GM18511 (cell line): ENCODE measurements around the gene ISM1.

Experiments
- ATAC-seq: cut with Tn5 transposase; IDR thresholded peaks from one replicate; pipeline ENCODE4 v1.9.1; 2021; ENCODE audit warnings: mild to moderate bottlenecking, moderate library complexity; ENCODE audit not compliant: unreplicated experiment

Gene ISM1

DNA sequence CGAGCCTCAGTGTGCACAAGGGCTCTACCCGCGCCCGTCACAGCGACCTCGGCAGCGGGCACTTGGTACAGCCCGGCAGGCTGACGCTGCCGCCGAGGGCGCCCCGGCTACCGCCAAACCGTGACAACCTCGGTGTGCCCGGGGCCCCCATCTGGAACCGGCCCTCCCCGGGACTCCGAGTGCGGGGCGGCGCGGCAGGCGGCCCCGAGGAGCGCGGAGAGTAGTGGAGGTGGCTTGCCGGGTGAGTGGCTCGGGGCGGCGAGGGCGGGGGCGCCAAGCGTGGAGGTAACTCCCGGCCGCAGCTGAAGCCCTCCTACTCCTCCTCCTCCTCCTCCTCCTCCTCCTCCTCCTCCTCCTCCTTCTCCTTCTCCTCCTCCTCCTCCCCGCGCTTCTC, at the start of gene ISM1:
TSS of gene ISM1 (plus strand) at position 371 of the 394 bp plus-strand sequence. CDS start 503 bp downstream, outside the sequence.
- peak; percentile 32 for ATAC-seq

DNA sequence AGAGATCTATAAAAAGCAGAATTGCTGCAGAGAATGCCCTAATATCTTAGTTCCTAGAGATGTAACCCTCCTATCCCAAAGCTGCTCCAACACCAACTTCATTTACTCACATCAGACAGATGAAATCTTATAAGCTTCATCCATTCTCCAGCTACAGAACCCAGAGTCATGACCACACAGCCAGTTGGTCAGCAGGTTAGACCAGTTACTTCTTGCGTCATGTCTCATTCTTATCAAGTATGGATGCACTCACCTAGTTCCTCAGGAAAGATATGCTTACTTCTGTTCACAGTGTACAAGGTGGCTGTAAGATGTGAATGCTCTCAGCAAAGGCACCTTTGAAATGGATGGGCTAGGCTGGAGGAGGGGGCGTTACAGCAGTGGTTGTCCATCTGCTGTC, 47.9 kb upstream of the ISM1 start:
- no peak for ATAC-seq

DNA sequence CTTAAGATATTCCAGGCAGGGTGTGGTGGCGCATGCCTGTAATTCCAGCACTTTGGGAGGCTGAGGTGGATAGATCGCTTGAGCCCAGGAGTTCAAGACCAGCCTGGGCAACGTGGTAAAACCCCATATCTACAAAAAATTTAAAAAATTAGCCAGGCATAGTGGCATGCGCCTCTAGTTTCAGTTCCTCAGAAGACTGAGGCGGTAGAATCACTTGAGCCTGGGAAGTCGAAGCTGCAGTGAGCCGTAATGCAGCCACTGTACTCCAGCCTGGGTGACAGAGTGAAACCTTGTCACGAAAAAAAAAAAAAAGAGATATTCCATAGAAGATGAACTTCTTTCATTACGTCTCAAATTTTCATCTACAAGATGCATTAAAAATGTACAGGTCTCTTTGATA, 46.7 kb upstream of the ISM1 start:
- peak; percentile 66 for ATAC-seq

DNA sequence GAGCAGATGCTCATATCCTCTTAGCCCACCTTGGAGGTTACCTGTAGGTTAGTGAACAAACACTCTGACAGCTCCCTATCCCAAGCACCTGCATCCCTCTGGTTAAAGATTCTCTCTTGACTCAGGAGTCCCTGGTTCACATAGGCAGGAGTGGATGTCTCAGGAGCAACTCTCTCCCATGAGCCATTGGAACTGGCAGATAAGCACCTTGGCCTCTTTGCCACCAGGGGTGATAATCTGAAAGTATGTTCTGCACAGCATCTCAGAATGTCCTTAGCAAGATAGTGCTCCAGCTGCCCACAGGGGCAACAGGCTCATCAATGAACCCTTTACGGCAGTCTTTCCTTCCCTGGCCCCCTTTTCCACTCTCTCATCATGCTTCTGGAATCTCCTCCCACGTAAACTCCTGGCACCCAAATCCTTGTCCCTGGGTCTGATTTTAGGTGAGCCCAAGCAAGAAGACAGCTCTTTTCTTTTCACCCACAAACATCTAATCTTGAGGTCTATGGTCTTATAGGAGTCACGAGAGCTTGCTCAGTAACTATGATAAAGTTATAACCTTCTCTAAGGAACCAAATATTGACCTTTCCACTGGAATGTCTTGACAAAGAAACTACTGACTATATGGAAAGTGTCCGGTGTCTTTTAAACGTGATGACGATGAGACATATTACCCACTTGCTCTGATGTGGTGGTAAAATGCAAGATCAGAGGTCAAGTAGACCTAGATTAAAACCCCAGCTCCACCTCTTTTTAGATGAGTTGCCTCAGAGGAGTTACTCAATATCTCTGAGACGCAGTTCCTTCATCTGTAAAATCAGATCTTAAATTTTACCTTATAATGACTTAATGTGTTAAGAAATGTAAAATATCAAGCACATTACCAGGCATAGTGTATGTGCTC, 39.8 kb upstream of the ISM1 start:
- no peak for ATAC-seq

DNA sequence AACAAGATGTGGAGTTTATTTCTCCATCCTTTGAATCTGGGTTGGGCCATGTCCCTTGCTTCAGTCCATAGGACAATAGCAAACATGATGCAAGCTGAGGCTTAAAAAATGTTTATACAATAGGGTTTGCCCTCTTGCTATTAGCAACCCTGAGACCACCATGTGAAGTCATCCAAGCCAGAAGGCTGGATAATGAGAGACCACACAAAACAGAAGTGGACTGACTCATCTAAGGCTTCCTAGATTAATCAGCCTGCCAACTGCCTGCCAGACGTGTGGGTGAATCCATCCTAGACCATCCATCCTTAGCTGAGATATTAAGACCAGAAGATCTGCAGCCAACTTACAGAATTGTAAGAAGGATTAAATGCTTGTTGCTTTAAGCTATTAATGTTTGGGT, 38.1 kb upstream of the ISM1 start:
- no peak for ATAC-seq

DNA sequence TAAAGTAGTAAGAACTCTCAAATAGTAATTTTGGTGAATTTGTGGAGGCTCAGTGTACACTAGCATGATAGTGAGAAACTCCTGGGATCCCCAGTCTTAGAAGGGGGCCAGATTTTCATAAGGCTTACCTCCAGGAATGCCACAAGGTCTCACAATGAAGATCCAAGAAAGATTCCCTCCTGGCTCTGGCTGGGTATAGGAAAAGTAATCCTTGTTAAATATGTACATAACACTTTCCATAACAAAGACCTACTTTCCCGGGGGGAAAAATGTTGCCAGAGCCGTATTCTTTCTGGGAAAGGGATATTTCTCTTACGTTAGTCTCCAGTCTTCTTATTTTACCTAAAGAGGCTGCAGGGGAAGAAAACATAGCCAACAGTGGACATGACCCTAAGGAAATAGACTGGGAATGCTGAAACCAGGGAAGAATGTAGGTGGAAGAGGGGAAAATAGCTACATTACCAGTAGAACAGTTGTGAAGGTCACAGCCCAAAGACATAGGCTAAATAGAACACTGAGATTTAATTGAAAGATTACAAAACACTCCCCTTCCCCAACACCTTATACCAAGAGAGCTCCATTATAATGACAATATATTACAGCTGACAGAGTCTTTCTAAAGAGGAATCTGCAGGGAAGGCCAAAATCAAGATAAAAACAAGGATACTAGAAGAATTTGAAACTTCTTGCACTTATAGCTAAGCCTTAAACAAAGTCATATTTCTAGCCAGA, 34.9 kb upstream of the ISM1 start:
- ATAC-seq, result no peak

DNA sequence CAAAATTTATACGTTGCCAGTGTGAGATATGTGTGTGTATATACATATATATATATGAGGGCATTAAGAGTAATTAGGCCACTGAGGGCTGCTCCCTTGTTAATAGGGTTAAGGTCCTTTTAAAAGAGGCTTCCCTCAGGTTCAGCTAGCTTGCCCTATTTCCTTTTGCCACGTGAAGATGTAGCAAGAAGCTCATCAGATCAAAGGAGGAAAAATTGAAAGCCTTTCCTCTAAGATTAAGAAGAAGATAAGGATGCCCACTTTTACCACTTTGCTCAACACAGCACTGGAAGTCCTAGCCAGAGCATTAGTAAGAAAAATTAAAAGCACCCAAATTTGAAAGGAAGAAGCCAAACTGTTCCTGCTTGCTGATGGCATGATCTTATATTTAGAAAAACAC, 33.2 kb upstream of the ISM1 start:
- no peak for ATAC-seq

DNA sequence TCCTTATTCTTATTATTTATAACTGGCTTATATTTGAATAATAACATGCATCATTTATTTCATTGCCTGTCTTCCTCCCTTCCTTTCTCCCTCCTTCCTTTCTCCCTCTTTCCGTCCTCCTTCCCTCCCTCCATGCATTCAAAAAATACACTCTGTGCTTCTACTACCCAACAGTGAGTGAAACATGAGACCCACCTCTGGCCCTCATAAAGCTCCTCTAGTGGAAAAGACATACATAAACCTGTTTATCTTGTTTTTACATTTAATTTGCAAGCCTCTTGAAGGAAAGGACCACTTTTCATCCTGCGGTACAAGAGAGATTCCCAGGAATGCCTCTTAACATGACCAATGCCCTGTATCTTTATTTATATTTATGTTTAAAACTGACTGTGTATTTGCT, 21.8 kb upstream of the ISM1 start:
- ATAC-seq, result no peak

DNA sequence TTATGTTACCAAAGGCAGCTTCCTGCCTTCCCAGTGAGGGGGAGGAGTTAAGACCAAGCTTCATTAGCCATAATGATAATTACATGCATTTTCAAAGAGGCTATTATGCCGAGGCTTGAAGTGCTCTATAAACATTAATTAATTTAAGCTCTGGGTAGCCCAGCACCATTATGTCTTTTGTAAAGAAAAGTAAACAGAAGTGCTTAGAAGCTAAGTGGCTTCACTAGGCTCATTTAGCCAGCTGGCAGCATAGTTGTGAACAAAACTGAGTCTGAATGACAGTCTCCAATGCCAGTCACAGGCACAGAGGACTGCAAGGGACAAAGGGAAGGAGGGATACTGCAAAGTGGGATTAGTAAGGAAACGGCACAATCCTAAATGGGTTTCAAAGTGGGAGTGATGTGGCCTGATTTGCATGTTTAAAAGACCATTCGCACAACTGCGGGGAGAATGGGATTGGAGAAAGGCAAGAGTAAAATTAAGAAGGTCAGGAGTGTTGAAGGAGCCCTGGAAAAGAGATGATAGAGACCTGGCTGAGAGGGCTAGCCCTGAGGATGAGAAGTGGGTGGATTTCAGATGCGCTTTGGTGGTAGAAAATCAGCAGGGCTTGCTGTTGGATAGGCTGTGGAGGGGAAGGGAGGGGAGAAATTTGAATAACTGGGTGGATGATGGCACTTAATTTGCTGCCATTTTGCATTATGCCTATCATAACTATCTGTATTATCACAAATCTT, 20.1 kb upstream of the ISM1 start:
- ATAC-seq, result no peak

DNA sequence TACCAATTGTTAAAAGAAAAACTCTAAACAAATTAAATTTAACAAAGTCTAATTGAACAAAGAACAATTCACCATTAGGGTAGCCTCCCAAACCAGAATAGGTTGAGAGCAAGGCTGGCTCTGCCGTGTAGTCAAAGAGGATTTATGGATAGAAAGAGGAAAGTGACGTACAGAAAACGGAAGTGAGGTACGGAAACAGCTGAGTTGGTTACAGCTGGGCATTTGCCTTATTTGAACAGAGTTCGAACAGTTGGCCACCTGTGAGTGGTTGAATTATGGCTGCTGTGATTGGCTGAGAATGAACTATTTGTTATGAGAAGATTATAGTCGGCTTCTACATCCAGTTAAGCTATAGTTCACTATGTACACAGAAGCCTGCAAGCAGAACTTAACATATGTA, 18.5 kb upstream of the ISM1 start:
- no peak for ATAC-seq

DNA sequence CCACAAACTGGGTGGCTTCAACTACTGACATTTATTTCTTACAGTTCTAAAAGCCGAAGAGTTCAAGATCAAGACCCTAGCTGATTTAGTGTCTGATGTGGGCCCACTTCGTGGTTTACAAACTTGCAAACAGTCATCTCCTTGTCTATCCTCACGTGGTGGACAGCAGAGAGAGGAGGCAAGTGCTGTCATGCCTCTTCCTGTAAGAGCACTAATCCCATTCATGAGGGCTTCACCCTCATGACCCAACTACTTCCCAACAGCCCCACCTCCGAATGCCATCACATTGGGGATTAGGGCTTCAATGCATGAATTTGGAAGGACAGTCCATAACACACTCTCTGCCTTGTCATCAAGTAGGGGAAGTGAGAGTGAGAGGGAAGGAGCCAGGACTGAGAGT, 15.6 kb upstream of the ISM1 start:
- ATAC-seq, result no peak

DNA sequence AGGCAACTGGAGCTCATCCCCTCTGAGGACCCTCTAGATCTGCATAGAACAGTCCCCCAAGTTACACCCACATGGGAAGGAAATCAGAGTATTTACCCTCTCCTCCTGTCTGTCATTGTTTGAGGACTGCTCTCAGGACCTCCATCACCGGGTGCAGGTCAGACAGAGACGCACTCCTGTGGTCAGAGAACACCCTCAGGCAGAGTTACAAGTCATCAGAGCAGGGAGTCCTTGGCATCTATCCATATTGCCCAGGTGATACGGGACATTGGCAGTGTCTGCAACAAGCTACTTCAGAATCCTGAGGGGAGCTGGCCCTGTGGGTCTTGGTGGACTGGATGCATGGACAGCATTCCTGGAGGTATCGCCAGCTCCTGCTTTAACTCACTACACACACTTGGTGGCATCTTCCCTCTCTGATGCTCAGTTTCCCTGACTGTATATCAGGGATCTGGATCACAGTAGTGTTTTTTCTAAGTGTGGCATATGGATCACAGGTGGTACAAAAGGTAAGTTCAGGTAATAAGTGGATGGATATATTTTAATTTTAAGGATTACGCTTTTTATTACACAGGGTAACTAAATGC, 15.1 kb upstream of the ISM1 start:
- no peak for ATAC-seq

DNA sequence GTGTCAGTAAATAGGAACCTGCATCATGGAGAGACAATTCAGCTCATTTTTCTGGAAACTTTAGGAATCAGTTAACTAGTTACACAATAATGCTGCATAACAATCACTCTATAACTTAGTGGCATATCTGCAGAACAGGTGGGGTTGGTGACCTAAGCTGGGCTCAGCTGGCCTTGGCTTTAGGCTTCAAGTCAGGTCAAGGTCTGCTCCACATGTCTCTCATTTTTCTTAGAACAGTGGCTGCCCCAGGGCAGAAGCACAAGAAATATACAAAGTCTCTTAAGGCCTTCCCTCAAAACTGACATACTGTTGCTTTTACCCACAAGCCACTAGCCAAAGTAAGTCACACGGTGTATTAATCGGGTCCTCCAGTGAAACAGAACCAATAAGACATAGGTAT, 14.1 kb upstream of the ISM1 start:
- ATAC-seq, result no peak

DNA sequence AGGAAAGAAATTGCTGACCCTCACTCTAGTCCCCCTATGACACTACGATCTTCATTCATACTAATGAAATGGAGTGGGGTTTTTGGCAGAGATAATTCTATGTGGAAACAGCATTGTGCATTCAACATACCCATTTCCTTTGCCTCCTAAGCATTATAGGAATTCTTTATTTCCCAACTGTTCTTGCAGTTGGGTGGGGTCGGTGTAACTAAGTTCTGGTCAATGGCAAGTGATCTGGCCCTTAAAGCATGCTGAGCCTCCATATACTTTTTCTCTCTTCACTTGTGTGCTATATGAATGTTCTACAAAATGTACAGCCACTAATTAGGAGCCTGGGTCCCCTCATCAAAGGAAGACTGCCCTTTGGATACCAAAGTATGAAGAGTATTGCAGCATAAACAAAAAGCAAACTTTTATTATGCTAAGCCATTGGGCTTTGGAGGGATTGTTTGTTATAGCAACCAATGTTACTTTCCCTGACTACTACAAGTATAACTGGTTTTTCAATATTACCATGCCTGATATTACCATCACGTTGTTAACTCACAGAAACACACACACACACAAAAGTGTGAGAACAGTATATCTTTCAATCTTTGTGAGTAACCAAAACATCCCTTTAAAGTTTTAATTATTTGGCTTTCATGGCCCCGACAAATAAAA, 9.0 kb upstream of the ISM1 start:
- no peak for ATAC-seq

DNA sequence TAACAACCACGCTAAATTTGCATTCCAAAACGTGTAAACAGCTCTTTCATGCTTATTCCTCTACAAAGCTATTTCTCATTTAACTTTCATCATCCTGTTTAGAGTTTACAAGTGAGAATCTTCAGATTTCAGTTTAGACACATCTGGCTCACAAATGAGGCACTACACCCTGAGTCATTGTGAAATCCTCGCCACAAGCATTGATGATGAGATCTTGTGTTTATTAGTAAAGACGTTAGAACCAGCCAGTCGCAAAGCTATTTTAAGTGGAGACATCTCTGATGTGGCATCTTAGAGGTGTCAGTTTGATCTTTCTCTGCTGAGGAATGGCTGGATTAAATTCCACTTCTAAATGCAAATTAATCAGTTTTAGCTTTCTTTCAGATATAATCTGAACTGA, 8.3 kb upstream of the ISM1 start:
- no peak for ATAC-seq

DNA sequence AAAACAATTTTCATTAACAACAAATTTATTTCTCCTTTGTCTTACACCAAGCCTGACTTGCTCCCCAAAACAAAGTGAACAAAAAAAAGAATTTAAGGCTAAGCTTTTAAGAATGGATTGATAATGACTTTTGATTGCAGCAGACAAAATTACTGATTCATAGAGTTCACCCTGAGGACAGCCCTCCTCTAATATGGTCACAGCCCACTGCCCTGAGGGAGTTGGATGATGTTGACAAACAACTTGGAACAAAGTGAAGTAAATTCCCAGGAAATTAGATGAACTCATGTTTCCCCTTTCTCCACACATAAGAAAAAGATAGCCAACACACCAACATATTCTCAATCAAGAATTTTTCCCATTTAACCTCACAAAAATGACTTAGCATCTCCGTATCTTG, 7.7 kb upstream of the ISM1 start:
- ATAC-seq, result no peak

DNA sequence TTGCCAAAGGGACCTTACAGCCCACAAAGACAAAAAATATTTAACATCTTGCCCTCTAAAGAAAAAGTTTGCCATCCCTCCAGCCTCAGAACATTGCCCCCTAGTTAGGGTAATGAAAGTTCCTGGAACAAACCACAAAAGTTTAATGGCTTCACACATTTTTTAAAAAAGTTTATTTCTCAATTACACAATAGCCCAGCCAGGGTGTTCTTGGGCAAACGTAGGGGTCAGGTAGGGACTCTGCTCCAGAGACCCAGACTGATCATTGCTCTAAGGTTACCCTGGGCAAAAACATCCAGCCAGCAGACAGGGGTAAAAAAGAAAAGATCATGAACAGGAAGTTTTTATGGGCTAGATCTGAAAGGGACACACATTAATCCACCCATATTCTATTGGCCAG, 4.5 kb upstream of the ISM1 start:
- ATAC-seq, result no peak

DNA sequence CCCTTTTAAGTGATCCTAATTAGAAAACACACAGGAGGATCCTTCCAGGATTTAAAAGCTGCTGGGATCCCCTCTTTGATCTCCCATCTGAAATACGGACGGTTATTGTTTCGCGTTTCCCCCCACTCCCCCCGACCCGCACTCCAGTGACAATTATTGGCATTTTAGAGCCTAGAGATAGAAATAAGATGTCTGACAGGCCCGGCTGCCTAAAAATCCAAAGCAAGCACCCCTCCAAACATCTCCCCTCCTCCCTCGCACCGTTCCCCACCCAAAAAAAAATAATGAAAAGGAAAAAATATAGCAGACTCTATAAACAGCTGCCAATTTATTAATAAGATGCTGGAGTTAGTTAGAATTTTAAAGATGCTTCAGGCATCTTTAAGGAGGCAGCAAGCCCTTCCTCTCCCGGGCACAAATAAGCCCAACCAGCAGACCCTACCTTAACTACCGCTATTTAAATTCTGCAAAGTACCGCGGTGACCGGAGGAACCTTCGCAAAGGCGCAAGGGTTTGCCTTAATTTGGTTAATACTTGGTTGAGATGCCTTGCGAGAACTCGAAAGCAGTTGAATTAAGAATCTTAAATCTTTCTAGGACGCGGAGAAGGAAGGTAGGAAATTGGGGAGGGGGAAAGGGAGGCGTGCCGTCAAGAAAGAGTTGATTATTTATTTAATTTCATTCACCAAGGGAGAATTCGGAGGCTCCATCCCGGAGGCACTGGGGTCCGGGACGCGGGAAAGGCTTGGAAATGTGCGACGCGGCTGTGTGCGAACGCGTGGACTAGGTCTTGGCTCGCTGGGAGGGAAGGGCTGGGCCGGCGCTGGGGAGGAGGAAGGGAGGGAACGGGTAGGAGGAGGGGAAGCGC, 1.5 kb upstream of the ISM1 start:
- no peak for ATAC-seq

DNA sequence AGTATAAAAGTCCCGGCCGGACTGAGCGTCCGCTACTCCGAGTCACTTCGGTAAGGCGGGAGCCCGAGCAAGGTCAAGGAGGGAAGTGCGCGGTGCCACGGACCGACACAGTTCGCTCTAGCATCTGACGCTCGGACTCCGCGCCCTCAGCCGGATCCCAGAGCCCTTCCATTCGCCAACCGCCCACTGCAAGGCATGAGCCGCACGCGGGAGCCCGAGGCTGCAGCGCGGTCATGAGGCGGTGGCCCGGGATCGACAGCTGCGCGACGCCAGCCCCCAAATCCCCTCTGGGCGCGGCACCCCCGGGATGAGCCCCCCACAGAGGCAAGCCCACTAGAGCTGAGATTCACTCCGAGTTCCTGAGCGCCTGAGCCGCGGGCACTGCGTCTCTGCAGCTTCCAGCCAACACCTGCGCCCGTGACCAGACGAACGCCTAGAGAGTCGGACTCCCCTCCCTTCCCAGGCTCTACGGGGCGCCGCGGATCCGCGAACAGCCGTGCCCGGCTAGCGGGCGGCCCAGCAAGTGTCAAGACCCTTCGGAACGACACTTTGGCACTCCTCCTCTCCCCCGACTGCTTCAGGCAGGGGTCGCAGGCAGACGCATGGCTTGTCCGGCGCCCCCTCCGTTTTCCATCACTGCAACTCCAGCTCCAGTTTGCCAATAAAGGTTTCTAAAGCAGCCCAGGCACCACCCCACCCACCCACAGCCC, 725 bp upstream of the ISM1 start:
- peak; percentile 19 for ATAC-seq
